GM18508 (cell line): ENCODE measurements around the gene CKAP2.
"Not testable (repeated sequence)": the region's sequence is repeated elsewhere in the genome, so short reads cannot be mapped to it uniquely, and the experiment has no call there.

Source experiments
- ATAC-seq: cut with Tn5 transposase; IDR thresholded peaks from one replicate; pipeline ENCODE4 v1.9.1; 2021; ENCODE audit warnings: moderate number of reproducible peaks; ENCODE audit not compliant: insufficient read depth, unreplicated experiment

The CKAP2 gene

DNA sequence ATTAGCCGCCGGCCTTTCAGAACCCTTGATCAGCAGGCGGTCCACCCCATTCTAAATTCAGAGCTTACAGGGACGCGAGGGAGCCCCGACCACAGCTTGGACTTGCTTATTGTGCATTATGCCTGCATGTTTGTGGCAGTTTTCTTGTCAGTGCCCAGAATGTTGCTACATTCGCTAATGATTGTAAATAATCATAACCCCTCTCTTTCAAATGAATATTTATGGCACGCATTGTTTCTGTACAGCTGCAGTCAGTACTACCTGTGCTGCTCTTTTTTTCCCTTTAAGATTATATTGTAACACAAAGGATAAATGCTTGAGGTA lies 4.5 kb upstream of the CKAP2 start:
- no peak for ATAC-seq

DNA sequence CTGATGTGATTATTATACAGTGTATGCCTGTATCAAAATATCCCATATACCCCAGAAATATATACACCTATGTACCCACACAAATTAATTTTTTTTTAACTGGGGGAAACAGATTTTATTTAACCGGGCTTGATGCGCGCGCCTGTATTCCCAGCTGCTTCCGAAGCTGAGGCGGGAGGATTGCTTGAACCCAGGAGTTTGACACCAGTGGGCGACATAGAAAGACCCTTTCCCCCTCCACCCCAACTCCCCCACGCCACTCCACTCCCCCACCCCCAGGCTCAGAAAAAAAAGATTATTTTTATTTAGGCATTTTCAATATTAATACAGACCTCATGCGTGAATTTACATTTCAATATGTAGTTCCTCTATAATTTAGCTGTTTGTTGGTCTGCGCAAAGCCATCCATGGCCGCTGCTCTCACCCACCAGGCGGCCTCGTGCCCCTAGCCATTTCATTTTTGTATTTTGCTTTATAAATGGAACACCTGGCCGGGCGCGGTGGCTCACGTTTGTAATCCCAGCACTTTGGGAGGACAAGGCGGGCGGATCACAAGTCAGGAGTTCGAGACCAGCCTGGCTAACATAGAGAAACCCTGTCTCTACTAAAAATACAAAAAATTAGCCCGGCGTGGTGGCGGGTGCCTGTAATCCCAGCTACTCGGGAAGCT lies 4.0 kb upstream of the CKAP2 start:
- no peak for ATAC-seq

DNA sequence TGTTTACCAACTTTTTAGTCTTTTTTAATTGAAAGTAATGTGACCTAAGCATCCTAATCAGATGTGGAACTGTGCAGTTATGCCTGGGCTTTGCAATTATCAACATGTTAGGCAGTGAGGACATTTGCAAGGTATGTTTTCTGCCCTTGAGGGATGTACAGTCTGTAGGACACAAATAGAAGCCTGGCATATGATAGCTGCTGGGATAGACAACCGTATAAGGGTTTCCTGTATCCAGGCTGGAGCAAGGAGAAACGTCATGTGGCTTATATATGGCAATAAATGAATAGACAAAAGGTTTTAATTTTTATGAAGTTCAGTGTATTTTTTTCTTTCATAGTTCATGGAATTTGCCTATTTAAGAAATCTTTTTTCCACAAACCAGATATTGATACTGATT lies 2.8 kb upstream of the CKAP2 start:
- ATAC-seq: no peak

DNA sequence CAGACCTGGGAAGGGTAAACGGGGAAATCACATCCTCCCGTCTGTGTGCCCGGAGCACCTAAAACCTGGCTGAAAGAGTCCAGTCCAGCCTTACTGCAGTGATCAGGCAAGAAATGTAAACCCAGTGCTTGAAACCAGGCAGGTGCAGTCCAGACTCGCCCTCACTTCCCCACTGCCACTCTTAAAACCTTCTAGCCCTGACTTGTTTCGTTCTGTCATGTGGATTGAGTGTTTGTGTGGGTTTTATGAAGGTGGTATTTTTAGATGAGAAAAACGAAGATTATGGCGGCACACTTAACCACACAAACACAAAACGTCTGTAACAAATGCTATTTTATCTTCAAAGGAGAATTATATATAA lies 839 bp upstream of the CKAP2 start:
- ATAC-seq: peak; percentile 26

DNA sequence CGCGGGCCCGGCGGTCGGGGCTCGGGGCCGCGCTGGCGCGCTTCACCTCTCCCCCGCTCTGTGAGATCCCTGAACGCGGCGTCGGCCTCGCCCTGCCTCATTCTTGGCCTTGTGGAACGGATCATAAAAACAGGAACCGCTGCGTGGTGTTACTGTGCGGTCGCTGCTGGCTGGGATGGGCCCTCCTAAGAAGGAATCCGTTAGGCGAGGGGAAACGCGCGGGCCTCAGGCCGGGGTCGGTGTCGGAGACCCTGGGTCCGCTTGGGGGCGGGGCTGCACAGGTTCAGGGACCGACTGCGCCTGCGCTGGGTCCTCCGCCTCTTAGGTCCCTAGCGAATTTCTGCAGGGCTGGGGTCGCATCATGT lies 381 bp downstream of the CKAP2 start:
- ATAC-seq: no peak

DNA sequence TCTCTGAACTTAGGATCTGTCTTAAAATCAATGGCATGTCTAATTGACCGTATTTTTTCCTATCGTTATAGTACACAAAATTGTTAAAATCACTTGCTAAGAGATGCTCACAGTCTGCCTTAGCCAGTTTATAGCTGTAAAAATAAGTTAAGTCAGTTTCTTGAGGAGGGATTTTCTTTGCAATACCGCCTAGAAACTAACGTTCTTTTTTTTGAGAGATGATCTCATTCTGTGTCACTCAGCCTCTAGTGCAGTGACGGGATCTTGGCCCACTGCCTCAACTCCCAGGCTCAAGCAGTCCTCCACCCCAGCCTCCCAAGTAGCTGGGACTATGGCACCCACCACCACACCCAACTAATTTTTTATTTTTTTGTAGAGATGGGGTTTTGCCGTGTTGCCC lies 4.4 kb downstream of the CKAP2 start:
- no peak for ATAC-seq

DNA sequence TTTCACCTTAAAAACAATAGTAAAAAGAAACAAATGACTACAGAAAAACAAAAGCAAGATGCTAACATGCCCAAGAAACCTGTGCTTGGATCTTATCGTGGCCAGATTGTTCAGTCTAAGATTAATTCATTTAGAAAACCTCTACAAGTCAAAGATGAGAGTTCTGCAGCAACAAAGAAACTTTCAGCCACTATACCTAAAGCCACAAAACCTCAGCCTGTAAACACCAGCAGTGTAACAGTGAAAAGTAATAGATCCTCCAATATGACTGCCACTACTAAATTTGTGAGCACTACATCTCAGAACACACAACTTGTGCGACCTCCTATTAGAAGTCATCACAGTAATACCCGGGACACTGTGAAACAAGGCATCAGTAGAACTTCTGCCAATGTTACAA lies 6.0 kb downstream of the CKAP2 start:
- ATAC-seq: no peak

DNA sequence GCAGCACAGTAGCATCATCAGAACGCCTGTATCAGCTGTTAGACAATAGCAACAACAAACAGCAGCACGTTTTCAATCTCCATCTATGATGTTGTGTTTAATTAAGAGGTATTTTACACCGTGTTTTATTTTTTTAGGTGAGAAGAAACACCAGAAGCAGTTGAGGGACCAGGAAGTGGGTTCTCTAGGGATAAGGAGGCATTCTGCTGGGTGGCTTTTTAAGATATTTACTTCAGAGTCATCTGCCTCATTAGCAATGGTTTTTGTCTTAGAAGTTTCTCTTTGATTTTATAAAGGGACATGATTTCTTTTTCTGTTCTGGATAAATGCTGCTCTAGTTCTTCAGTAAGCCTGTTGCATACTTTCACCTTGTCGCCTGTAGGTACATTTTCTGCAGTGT lies 8.2 kb downstream of the CKAP2 start:
- ATAC-seq: no peak

DNA sequence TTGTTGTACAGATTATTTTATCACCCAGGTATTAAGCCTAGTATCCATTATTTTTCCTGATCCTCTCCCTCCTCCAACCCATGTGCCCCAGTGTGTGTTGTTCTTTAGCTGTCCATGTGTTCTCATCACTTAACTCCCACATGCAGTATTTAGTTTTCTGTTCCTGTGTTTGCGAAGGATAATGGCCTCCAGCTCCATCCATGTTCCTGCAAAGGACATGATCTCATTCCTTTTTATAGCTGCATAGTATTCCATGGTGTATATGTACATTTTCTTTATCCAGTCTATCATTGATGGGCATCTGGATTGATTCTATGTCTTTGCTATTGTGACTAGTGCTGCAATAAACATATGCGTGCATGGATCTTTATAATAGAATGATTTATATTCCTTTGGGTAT lies 13.2 kb downstream of the CKAP2 start:
- not testable (repeated sequence) for ATAC-seq

DNA sequence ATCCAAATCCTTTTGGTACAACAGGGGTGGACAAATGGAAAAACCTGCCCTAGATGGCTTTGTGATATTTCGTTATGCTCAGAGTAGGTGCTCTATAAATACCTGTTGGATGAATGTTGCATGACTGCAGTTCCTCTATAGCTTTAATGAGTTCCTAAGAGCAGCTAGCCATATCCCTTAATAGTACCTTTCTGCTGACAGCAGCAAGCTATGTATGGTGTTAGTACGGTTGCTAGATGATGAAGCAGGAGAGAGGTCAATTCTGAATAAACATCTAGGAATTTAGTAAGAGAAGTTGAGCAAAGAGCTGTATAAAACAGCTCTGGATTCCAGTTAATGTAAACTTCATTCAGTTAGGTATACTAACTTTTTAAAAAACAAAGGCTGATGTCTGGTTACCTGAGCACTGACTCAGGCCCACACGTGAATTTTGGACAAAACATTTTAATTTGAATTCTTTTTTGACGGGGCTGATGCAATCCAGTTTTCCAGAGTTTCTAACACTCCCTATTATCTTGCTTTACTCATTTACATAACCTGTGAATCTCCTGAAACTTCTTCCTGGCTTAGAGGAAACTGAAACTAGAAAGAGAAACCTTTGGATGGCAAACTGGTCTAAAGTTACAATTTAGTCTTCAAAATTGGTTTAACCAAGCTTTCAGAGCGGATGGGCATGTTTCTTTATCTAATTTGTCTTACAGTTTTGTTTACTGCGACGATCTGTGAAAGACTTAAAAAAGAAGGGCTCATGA lies 25.6 kb downstream of the CKAP2 start:
- ATAC-seq: not testable (repeated sequence)

DNA sequence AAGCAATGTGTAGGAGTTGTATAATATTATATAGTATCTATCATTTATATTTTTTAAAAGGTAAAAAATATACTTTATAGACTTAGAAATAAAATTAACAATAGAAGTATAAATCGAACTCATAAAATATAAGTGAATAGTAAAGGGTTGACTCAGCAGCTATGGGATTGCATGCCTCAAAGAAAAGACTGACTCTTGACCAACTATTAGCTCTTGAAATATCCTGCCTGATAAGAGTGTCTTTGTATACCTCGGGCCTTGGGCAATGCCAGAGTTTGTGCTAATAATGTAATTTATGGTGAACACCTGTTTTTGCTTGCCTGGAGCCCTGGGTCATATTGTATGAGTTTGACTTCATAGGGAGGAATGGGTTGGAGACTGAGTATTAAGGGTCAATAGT lies 31.8 kb downstream of the CKAP2 start:
- not testable (repeated sequence) for ATAC-seq

DNA sequence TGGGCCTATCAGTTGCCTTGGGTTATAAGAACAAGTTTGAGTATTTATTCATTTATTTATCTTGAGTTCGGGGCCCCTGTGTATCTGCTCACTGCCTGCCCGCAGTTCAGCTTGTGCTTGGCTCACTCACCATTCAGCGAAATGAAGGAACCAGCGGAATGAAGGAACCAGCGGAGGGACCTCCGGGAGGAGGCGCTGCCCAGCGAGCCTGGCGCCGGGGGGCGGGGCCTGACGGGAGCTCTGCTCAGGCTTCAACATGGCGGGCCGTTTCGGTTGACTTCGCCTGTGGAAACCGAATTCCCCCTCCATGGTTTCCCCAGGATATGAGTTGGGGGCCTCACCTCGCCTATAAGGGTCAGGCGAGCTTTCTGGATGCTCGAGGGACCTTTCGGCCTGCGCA lies 33.5 kb downstream of the CKAP2 start:
- ATAC-seq: not testable (repeated sequence)

DNA sequence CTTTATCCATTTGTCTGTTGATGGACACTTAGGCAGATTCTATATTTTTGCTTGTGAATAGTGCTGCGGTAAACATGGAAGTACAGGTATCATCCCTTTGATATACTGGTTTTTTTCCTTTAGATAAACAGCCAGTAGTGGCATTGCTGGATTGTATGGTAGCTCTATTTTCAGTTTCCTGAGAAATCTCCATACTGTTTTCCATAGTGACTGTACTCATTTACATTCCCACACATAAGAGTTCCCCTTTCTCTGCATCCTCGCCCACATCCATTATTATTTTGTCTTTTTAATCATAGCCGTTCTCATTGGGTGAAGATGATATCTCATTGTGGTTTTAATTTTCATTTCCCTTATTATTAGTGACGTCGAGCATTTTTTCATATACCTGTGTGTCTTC lies 35.7 kb downstream of the CKAP2 start:
- ATAC-seq: not testable (repeated sequence)

DNA sequence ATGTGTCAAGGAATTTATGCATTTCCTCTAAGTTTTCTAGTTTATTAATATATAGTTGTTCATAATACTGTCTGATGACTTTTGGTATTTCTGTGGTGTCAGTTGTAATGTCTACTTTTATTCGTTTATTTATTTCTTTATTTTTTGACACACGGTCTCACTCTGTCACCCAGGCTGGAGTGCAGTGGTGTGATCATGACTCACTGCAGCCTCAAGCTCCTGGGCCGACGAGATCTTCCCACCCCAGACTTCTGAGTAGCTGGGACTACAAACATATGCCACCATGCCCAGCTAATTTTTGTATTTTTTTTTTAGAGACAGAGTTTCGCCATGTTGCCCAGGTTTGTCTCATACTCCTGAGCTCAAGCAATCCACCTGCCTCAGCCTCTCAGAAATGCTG lies 39.0 kb downstream of the CKAP2 start:
- ATAC-seq: not testable (repeated sequence)

DNA sequence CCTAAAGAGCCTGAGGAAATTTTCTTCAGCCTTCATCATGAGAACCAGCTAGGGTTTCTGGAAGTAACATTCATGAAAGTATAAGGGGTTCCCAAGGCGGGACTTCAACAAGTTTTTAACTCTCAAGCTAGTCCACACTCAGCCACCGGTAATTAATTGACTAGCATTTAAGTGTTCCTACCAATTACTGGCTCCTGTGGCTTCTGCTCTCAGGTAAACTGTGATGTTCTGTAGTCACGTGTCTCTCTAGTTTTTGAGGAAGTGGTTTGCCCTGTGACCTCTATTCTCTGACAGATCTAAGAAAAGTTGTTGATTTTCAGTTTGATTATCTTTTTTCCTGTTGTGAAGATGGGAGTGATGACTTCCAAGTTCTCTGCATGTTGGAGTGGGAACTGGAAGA lies 42.7 kb downstream of the CKAP2 start:
- ATAC-seq: peak; percentile 80

DNA sequence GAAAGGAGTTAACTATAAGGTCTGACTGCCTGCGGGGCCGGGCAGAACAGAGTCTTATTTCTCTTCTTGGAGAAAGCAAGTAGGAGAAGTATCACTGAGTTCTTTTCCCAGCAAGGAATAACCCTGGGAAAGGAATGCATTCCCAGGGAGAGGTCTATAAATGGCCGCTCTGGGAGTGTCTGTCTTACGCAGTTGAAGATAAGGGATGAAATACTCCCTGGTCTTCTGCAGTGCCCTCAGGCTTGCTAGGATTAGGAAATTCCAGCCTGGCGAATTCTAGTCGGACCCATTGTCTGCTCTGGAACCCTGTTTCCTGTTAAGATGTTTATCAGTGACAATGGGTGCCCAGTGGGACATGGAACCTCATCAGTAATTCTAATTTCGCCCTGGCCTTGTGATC lies 47.0 kb downstream of the CKAP2 start:
- ATAC-seq: not testable (repeated sequence)

DNA sequence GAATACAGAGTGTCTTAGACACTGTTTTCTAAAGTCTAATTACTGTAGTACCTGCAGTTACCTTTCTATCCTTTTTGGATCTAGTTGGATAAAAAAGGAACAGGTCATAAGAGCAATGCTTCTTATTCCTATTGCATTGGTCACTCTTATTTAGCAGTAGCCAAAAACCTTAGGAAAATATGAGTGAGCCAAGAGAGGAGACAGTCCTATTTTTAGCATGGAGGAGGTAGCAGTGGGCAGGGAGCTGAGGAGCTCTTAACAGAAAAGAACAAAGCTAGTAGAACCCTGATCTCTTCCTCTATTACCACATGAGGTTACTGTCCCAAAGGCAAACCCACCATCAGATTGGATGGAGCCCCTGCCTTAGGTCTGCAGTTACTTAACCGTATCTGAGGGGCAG lies 50.6 kb downstream of the CKAP2 start:
- ATAC-seq: not testable (repeated sequence)

DNA sequence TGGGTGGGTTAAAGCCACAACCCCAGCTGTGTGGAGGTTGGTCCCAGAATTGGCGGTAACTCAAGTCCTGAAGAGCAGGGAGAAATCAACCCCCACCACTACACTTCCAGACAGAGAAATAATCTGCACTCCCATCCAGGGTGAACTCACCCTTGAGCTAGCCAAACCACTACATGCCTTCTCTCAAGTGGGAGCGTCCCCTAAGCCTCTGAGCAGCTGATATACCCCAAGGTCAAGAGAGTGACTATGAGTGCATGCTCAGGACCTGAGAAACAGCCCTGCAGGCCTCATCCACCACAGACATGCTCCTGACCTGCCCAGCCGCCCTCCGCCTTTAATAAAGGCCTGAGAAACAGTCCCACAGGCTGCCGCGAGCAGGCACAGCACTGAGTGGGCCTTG lies 54.3 kb downstream of the CKAP2 start:
- ATAC-seq: not testable (repeated sequence)

DNA sequence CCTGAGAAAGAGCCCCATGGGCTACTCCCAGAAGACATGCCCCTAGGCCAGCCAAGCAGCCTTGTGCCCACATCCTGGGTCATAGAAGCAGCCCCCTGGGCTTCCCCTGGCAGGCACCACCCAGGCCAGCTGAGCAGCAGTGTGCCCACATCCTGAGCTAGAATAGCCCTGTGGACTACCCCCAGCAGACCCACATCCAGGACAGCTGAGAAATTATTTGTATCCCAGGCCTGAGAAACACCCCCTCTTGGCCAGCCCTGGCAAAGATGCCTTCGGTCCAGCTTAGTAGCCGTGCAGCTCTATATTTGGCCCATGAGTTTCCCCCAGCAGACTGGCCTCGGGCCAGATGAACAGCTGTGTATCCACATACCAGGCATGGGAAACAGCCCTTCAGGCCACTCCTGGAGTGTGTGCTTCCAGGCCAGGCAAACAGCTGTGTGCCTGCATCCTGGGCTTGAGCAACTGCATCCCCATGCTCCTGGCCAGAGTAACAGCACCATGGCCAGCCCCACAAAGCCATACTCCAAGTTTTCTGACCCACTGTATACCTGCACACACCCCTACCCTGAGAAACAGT lies 55.0 kb downstream of the CKAP2 start:
- not testable (repeated sequence) for ATAC-seq

DNA sequence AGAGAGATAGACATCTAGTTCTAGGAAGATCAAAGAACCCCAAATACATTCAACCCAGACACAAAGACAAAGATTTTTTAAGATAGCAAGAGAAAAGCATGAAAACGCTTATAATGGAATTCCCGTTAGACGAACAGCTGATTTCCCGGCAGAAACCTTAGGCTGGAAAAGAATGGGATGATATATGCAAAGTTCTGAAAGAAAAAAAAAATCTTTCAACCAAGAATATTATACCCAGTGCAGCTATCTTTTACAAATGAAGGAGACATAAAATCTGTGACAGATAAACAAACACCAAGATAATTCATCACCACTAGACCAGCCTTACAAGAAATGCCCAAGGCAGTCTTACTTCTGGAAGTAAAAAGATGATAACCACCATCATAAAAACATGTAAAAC lies 56.3 kb downstream of the CKAP2 start:
- not testable (repeated sequence) for ATAC-seq

DNA sequence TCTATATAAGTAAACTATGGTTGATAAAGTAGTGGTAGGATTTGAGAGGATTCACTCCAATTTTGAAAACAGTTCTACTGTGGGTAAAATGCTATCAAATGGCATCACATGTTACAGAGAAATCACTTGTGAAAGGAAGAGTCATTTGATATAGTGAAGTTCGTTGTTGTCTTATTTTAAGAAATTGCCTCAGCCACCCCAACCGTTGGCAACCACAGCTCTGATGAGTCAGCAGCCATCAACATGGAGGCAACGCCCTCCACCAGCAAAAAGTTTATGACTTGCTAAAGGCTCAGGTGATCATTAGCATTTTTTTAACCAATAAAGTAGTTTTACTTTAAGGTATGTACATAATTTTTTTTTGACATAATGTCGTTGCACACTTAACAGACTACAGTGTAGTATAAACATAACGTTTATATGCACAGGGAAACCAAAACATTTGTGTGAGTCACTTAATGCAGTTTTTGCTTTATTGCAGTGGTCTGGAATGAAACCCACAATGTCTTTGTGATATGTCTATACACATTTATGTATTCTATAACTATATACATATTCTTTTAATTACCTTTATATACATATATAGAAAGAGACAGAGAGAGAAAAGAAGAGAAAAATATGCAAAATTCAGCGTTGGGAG lies 58.8 kb downstream of the CKAP2 start:
- not testable (repeated sequence) for ATAC-seq
